Type B pancreatic cell (in vitro differentiated cells): ENCODE results near the gene TCF4. TPM values are rescaled to one million over a fixed set of nuclear protein-coding genes. Genes with fewer than 3 reads are reported as not detected.

Source experiments
- DNase-seq: peaks from one replicate; pipeline ENCODE4 v3.0.0; 2021; ENCODE audit warnings: mixed read lengths; ENCODE audit not compliant: unreplicated experiment; ENCODE audit errors: extremely low spot score
- H3K27ac Mint-ChIP-seq: 2 replicates; pipeline ENCODE4 v1.8.0; 2021; ENCODE audit warnings: mild to moderate bottlenecking, mixed read lengths
- H3K27me3 Mint-ChIP-seq: 2 replicates; pipeline ENCODE4 v1.8.0; 2021; ENCODE audit warnings: mixed read lengths
- H3K36me3 Mint-ChIP-seq: 2 replicates; pipeline ENCODE4 v1.8.0; 2021; ENCODE audit warnings: mixed read lengths
- H3K4me1 Mint-ChIP-seq: one replicate; pipeline ENCODE4 v1.8.0; 2021; ENCODE audit warnings: mixed read lengths; ENCODE audit not compliant: unreplicated experiment
- H3K4me3 Mint-ChIP-seq: 2 replicates; pipeline ENCODE4 v1.8.0; 2021; ENCODE audit warnings: mild to moderate bottlenecking, mixed read lengths
- H3K9me3 Mint-ChIP-seq: 2 replicates; pipeline ENCODE4 v1.8.0; 2021; ENCODE audit warnings: mixed read lengths
- CTCF ChIP-seq: fragments of 200-600 bp; sonication (generic); conservative IDR thresholded peaks from 2 replicates; pipeline ENCODE4 v1.5.0; 2021; ENCODE audit warnings: antibody characterized with exemption, mild to moderate bottlenecking
- total RNA-seq: library from RNA; stranded (reverse); gene quantifications from 2 replicates; pipeline ENCODE4 v1.2.1, GENCODE V29; 2021; ENCODE audit warnings: low replicate concordance

TCF4 gene
- total RNA-seq, 1 donor from 2014 or later, result 189 TPM

- TF ChIP-seq CTCF, result no peak
- peaks cover 6% of the 10 kb centered on the region for H3K4me1 Mint-ChIP-seq
- H3K4me3 Mint-ChIP-seq, result no peak overlapping the region
- DNase-seq, result no peak
- H3K27me3 Mint-ChIP-seq, result no peaks in the 10 kb centered on the region
- H3K27ac Mint-ChIP-seq, result no peak overlapping the region
- H3K36me3 Mint-ChIP-seq, result peaks cover 21% of the 10 kb centered on the region
- H3K9me3 Mint-ChIP-seq, result peaks cover 7% of the 10 kb centered on the region
Observed at GRCh38 chr18:55360061-55360460, 227.9 kb downstream of the TCF4 start.

- peaks cover 7% of the 10 kb centered on the region for H3K9me3 Mint-ChIP-seq
- H3K27ac Mint-ChIP-seq, result no peak overlapping the region
- DNase-seq, result no peak
- H3K36me3 Mint-ChIP-seq, result peaks cover 21% of the 10 kb centered on the region
- peaks cover 23% of the 10 kb centered on the region for H3K4me1 Mint-ChIP-seq
- H3K4me3 Mint-ChIP-seq, result no peak overlapping the region
- no peaks in the 10 kb centered on the region for H3K27me3 Mint-ChIP-seq
- TF ChIP-seq CTCF, result no peak
Observed at GRCh38 chr18:55356815-55357214, 231.2 kb downstream of the TCF4 start.

GRCh38 chr18:55355223-55355622 is 232.8 kb downstream of the TCF4 start:
- H3K4me1 Mint-ChIP-seq, result peaks cover 32% of the 10 kb centered on the region

GRCh38 chr18:55354795-55355194 is 233.2 kb downstream of the TCF4 start:
- no peaks in the 10 kb centered on the region for H3K27me3 Mint-ChIP-seq
- H3K9me3 Mint-ChIP-seq, result no peaks in the 10 kb centered on the region
- H3K4me1 Mint-ChIP-seq, result peaks cover 36% of the 10 kb centered on the region
- TF ChIP-seq CTCF, result no peak
- no peak overlapping the region for H3K4me3 Mint-ChIP-seq
- H3K36me3 Mint-ChIP-seq, result peaks cover 10% of the 10 kb centered on the region
- no peak overlapping the region for H3K27ac Mint-ChIP-seq
- DNase-seq, result no peak

More at GRCh38 chr18:55355223-55355622, 232.8 kb downstream of the TCF4 start:
- Mint-ChIP-seq H3K27ac (no peak overlapping the region), H3K4me3 (no peak overlapping the region), H3K9me3 (no peaks in the 10 kb centered on the region), H3K36me3 (peaks cover 15% of the 10 kb centered on the region), H3K27me3 (no peaks in the 10 kb centered on the region)
- no peak for DNase-seq
- no peak for TF ChIP-seq CTCF

- H3K36me3 Mint-ChIP-seq, result peaks cover 6% of the 10 kb centered on the region
- H3K4me1 Mint-ChIP-seq, result peaks cover 37% of the 10 kb centered on the region
- no peak overlapping the region for H3K27ac Mint-ChIP-seq
- TF ChIP-seq CTCF, result no peak
- no peak overlapping the region for H3K4me3 Mint-ChIP-seq
- no peak for DNase-seq
- H3K27me3 Mint-ChIP-seq, result no peaks in the 10 kb centered on the region
- H3K9me3 Mint-ChIP-seq, result no peaks in the 10 kb centered on the region
Observed at GRCh38 chr18:55353806-55354205, 234.2 kb downstream of the TCF4 start.

- Mint-ChIP-seq H3K27me3 (no peaks in the 10 kb centered on the region), H3K4me1 (peaks cover 37% of the 10 kb centered on the region), H3K27ac (no peak overlapping the region), H3K36me3 (peaks cover 6% of the 10 kb centered on the region), H3K4me3 (no peak overlapping the region), H3K9me3 (no peaks in the 10 kb centered on the region)
- no peak for TF ChIP-seq CTCF
- DNase-seq, result no peak
Observed at GRCh38 chr18:55353391-55353790, 234.6 kb downstream of the TCF4 start.
